Breast epithelium (tissue), 4 donors: ENCODE measurements around the gene FASTKD3. TPM values are rescaled to one million over a fixed set of nuclear protein-coding genes. Genes with fewer than 3 reads are reported as not detected.

Experiments
- DNase-seq, 2 donors: peaks; one replicate each; pipeline ENCODE4 v3.0.0-alpha.2; 2019; ENCODE audit warnings: low spot score in 2 of 2
- H3K27ac ChIP-seq, 2 donors: fragments of 200-600 bp; sonication (generic) in 1 of 2; one replicate each; pipeline ENCODE4 v1.5.1; 2016 to 2019; ENCODE audit warnings: mild to moderate bottlenecking in 1 of 2
- H3K27me3 ChIP-seq, 2 donors: fragments of 200-600 bp; sonication (generic) in 1 of 2; one replicate each; pipeline versions ENCODE4 v1.5.1 to v1.6.0; 2017 to 2019; ENCODE audit warnings: control low read depth in 1 of 2, mild to moderate bottlenecking in 1 of 2
- H3K36me3 ChIP-seq: fragments of 200-600 bp; one replicate; pipeline ENCODE4 v1.5.1; 2019
- H3K4me1 ChIP-seq, 2 donors: fragments of 200-600 bp; sonication (generic); one replicate each; pipeline ENCODE4 v1.5.1; 2016 to 2019; ENCODE audit warnings: control low read depth in 1 of 2
- H3K4me3 ChIP-seq, 3 donors: fragments of 200-600 bp; sonication (generic); 1 replicate in 2 of 3; 2 replicates in 1 of 3; pipeline ENCODE4 v1.5.1; 2016 to 2019; ENCODE audit warnings: mild to moderate bottlenecking in 3 of 3, moderate library complexity in 2 of 3
- H3K9me3 ChIP-seq, 2 donors: fragments of 200-600 bp; sonication (generic) in 1 of 2; one replicate each; pipeline ENCODE4 v1.5.1; 2016 to 2019; ENCODE audit warnings: control low read depth in 1 of 2
- POLR2A ChIP-seq: fragments of 450-650 bp; IDR thresholded peaks from one replicate; pipeline ENCODE4 v1.6.1; 2016; ENCODE audit warnings: antibody characterized with exemption, mild to moderate bottlenecking, moderate library complexity
- POLR2AphosphoS5 ChIP-seq, 3 donors: sonication (generic); formaldehyde crosslinking; IDR thresholded peaks; one replicate each; pipeline ENCODE4 v1.6.1; 2017; ENCODE audit warnings: antibody characterized with exemption in 3 of 3
- intact Hi-C: fragments of 100-400 bp; cut with DNase I; formaldehyde crosslinking; loops from one replicate; pipeline ENCODE4 v1.15.1; 2023; ENCODE audit warnings: low total_unique reads
- total RNA-seq, 3 donors: library from RNA; depleted of rRNA; stranded (reverse); fragments of >200 nt; gene quantifications; one replicate each; pipeline ENCODE4 v1.1.0, GENCODE V29; 2016
- TF ChIP-seq, protein P1 (sequence below), 3 donors: fragments of 450-650 bp; IDR thresholded peaks; one replicate each; pipeline ENCODE4 v1.5.1; 2016 to 2017; ENCODE audit warnings: antibody characterized with exemption in 3 of 3, mild to moderate bottlenecking in 3 of 3, moderate library complexity in 3 of 3

Gene FASTKD3
- total RNA-seq, 3 donors from 2014 or later = 5.1 to 13.4 (median 13.3) TPM

DNA sequence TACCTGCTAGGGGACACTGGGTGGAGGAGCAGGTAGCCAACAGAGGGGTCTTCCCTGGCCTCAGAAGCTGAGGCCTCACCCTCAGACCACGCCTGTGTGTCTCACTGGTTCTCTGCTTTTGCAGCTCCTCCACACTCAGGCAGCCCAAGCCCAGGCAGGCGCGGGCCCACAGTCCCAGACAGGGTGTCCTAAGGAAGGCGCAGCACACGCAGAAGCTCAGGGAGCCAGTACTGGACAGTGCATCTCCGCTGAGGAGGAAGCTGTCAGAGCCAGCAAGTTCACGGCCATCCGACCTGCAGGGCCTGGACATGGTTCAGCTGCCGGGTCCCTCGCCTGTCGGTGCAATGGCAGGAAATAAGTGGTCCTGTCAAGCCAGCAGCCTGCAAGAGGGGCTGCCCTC, 43.2 kb downstream of the FASTKD3 start:
- Histone ChIP-seq H3K36me3 (no peaks in the 10 kb centered on the region), H3K4me3 (no peak overlapping the region), H3K27me3 (no peaks in the 10 kb centered on the region), H3K9me3 (no peaks in the 10 kb centered on the region), H3K27ac (no peak overlapping the region), H3K4me1 (no peaks in the 10 kb centered on the region)
- intact Hi-C loops = loop anchor here (1.0 kb wide), 1 partner anchor 9 kb away; no protein-coding TSS in a partner anchor
- DNase-seq = no peak
- TF ChIP-seq POLR2A (no peak), POLR2AphosphoS5 (IDR thresholded peaks at IDR 0.05) (no peak)
- TF ChIP-seq, protein P1, sequence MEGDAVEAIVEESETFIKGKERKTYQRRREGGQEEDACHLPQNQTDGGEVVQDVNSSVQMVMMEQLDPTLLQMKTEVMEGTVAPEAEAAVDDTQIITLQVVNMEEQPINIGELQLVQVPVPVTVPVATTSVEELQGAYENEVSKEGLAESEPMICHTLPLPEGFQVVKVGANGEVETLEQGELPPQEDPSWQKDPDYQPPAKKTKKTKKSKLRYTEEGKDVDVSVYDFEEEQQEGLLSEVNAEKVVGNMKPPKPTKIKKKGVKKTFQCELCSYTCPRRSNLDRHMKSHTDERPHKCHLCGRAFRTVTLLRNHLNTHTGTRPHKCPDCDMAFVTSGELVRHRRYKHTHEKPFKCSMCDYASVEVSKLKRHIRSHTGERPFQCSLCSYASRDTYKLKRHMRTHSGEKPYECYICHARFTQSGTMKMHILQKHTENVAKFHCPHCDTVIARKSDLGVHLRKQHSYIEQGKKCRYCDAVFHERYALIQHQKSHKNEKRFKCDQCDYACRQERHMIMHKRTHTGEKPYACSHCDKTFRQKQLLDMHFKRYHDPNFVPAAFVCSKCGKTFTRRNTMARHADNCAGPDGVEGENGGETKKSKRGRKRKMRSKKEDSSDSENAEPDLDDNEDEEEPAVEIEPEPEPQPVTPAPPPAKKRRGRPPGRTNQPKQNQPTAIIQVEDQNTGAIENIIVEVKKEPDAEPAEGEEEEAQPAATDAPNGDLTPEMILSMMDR (IDR thresholded peaks at IDR 0.05) = no peak

DNA sequence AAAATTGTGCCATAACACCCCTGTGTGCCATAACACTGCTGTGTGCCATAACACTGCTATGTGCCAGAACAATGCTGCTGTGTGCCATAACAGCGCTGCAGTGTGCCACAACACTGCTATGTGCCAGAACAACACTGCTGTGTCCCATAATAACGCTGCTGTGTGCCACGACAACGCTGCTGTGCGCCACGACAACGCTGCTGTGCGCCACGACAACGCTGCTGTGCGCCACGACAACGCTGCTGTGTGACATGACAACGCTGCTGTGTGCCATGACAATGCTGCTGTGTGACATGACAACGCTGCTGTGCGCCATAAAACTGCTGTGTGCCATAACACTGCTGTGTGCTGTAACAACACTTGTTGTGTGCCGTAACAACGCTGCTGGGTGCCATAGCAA, 43.8 kb downstream of the FASTKD3 start:
- no peak for DNase-seq
- H3K36me3 ChIP-seq = no peaks in the 10 kb centered on the region
- no peak overlapping the region for H3K4me3 ChIP-seq
- no peak overlapping the region for H3K27ac ChIP-seq
- H3K4me1 ChIP-seq = no peaks in the 10 kb centered on the region
- TF ChIP-seq POLR2AphosphoS5 (IDR thresholded peaks at IDR 0.05) (no peak), POLR2A (no peak)
- TF ChIP-seq, protein P1 (IDR thresholded peaks at IDR 0.05) = no peak
- intact Hi-C loops = loop anchor here (1.0 kb wide), 1 partner anchor 9 kb away; no protein-coding TSS in a partner anchor
- H3K9me3 ChIP-seq = no peaks in the 10 kb centered on the region
- H3K27me3 ChIP-seq = no peaks in the 10 kb centered on the region

DNA sequence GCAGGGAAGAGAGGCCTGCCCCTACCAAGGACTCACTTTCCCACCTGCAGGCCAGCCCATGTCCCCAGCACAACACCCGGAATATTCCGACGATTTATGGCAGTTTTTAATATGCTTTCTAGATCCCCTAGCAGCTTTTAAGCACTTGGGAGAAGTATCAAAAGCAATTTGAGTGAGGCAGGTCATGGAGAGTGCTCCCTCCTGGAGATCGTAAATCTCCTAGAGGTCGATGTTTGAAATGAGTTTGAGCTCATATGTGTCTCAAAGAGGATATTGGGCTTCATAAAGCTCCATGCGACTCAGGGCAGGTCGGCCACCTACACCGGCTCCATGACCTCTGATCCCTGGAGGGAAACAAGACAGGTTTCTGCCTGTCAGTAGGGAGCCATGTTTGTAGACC, 45.2 kb downstream of the FASTKD3 start:
- Histone ChIP-seq H3K9me3 (no peaks in the 10 kb centered on the region), H3K4me1 (no peaks in the 10 kb centered on the region), H3K27ac (no peak overlapping the region), H3K4me3 (no peak overlapping the region), H3K36me3 (no peaks in the 10 kb centered on the region), H3K27me3 (no peaks in the 10 kb centered on the region)
- no peak for DNase-seq
- intact Hi-C loops = no loop called here
- TF ChIP-seq POLR2AphosphoS5 (IDR thresholded peaks at IDR 0.05) (no peak), POLR2A (no peak)
- TF ChIP-seq, protein P1 (IDR thresholded peaks at IDR 0.05) = no peak

DNA sequence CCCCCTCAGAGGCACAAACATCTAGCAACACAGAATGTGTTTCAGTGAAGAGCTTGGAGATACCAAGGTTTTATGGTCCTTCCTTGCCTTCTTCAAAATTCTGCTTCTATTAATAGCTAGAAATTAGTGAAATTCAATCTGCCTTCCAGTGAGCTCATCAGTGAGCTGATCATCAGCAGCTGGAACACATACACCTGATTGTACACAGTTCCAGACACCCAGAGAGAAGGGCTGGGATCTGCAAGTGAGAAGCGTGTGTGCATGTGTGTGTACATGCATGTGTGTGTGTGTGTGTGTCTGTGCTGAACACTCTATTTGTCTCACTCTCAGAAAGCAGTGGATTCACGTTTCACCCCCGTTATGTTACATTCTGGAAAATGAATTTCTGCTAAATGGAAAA, 46.4 kb downstream of the FASTKD3 start:
- no peak overlapping the region for H3K4me3 ChIP-seq
- H3K4me1 ChIP-seq = no peaks in the 10 kb centered on the region
- no peak for DNase-seq
- no peaks in the 10 kb centered on the region for H3K36me3 ChIP-seq
- no peak overlapping the region for H3K27ac ChIP-seq
- no peaks in the 10 kb centered on the region for H3K27me3 ChIP-seq
- TF ChIP-seq POLR2A = no peak
- TF ChIP-seq, protein P1 (IDR thresholded peaks at IDR 0.05) = no peak
- no peak for TF ChIP-seq POLR2AphosphoS5 (IDR thresholded peaks at IDR 0.05)
- intact Hi-C loops = no loop called here
- no peaks in the 10 kb centered on the region for H3K9me3 ChIP-seq

DNA sequence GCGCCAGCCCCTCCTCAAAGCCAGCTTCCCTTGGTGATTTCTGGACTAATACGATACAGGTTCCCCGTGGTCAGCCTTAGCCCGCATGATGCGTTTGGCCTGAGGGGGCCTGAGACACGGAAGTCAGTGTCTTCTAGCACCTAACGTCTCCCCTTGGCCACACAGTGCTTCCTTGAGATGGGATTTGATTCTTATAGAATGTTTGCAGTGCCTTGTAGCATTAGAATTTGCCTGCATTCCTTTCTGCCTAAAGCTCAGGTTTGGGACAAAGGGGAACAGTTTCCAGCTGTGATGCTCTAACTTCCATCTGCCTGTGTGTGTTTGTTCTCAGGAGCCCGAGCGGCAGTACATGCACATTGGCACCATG, 52.3 kb downstream of the FASTKD3 start:
- TF ChIP-seq POLR2A = no peak
- TF ChIP-seq, protein P1 (IDR thresholded peaks at IDR 0.05) = no peak
- no peak for TF ChIP-seq POLR2AphosphoS5 (IDR thresholded peaks at IDR 0.05)
- intact Hi-C loops = loop anchor here (1.0 kb wide), 1 partner anchor 9 kb away; no protein-coding TSS in a partner anchor

More for the DNA sequence above, 52.3 kb downstream of the FASTKD3 start:
- H3K27me3 ChIP-seq = no peaks in the 10 kb centered on the region
- no peak overlapping the region for H3K4me3 ChIP-seq
- H3K27ac ChIP-seq = no peak overlapping the region
- H3K4me1 ChIP-seq = no peaks in the 10 kb centered on the region
- no peaks in the 10 kb centered on the region for H3K36me3 ChIP-seq
- no peak for DNase-seq
- no peaks in the 10 kb centered on the region for H3K9me3 ChIP-seq
